IMR-90 (cell line): ENCODE measurements around the gene UBR4. TPM values are rescaled to one million over a fixed set of nuclear protein-coding genes. Genes with fewer than 3 reads are reported as not detected.

Experiments used
- ATAC-seq: fragments of 200-7000 bp; cut with Tn5 transposase; 2 replicates; pipeline ENCODE4 v1.9.1; 2020; ENCODE audit warnings: low read depth, mild to moderate bottlenecking, moderate library complexity
- BruUV-seq: library from RNA; stranded (reverse); fragments of 400-500 nt; replicated peaks from 2 replicates; lab custom pipeline; 2021; lab: Mats Ljungman, UMichigan
- CTCF ChIA-PET: fragments of 300-600 bp; formaldehyde crosslinking; extraction: SDS; loops from one replicate; lab custom pipeline; 2021; ENCODE audit warnings: antibody characterized with exemption; lab: Yijun Ruan, JAX
- POLR2A ChIA-PET: fragments of 300-600 bp; sonication (Branson Sonifier 250); formaldehyde crosslinking; loops from one replicate; lab custom pipeline; 2022; ENCODE audit warnings: antibody characterized with exemption; ENCODE audit not compliant: unreplicated experiment; lab: Charles Lee
- DNase-seq: peaks from one replicate; pipeline ENCODE4 v3.0.0; 2013
- H2AFZ ChIP-seq: replicated peaks from 2 replicates; pipeline ENCODE3; 2013; ENCODE audit warnings: low read length, mild to moderate bottlenecking; ENCODE audit not compliant: poor library complexity
- H2AK5ac ChIP-seq: 2 replicates; pipeline ENCODE4 v1.6.1; 2013; ENCODE audit warnings: low read depth, low read length, inconsistent platforms
- H2AK9ac ChIP-seq: replicated peaks from 2 replicates; pipeline ENCODE3; 2013; ENCODE audit warnings: mild to moderate bottlenecking, low read depth, low read length, moderate library complexity; ENCODE audit not compliant: poor library complexity
- H2BK120ac ChIP-seq: 2 replicates; pipeline ENCODE4 v1.6.1; 2013; ENCODE audit warnings: low read depth, low read length, inconsistent platforms
- H2BK15ac ChIP-seq: 3 replicates; pipeline ENCODE4 v1.6.1; 2013; ENCODE audit warnings: low read depth, low read length, inconsistent platforms
- H2BK20ac ChIP-seq: 2 replicates; pipeline ENCODE4 v1.6.1; 2013; ENCODE audit warnings: low read depth, mild to moderate bottlenecking, inconsistent platforms, low read length, moderate library complexity
- H2BK5ac ChIP-seq: 2 replicates; pipeline ENCODE4 v1.6.1; 2013; ENCODE audit warnings: mild to moderate bottlenecking, low read depth, low read length, inconsistent platforms; ENCODE audit not compliant: poor library complexity, severe bottlenecking
- H3K14ac ChIP-seq: replicated peaks from 2 replicates; pipeline ENCODE4 v1.6.1; 2013; ENCODE audit warnings: low read depth, low read length, inconsistent platforms
- H3K18ac ChIP-seq: 2 replicates; pipeline ENCODE4 v1.6.1; 2013; ENCODE audit warnings: low read depth, low read length, control low read depth
- H3K23ac ChIP-seq: 2 replicates; pipeline ENCODE4 v1.6.1; 2013; ENCODE audit warnings: low read depth, low read length, inconsistent platforms
- H3K27ac ChIP-seq: 2 replicates; pipeline ENCODE4 v1.5.1; 2013; ENCODE audit warnings: mild to moderate bottlenecking, control low read depth, low read length; ENCODE audit not compliant: insufficient read depth
- H3K27me3 ChIP-seq: 2 replicates; pipeline ENCODE4 v1.6.1; 2013; ENCODE audit warnings: low read length; ENCODE audit not compliant: control insufficient read depth, insufficient read depth
- H3K36me3 ChIP-seq: 2 replicates; pipeline ENCODE4 v1.6.1; 2013; ENCODE audit warnings: low read length, mixed read lengths; ENCODE audit not compliant: control insufficient read depth, insufficient read depth
- H3K4ac ChIP-seq: 2 replicates; pipeline ENCODE4 v1.6.1; 2013; ENCODE audit warnings: low read depth, low read length, inconsistent platforms
- H3K4me1 ChIP-seq: 2 replicates; pipeline ENCODE4 v1.6.1; 2013; ENCODE audit warnings: low read length, mixed read lengths; ENCODE audit not compliant: control insufficient read depth, insufficient read depth
- H3K4me2 ChIP-seq: 2 replicates; pipeline ENCODE4 v1.6.1; 2013; ENCODE audit warnings: low read depth, mild to moderate bottlenecking, control low read depth, low read length, moderate library complexity
- H3K4me3 ChIP-seq: 2 replicates; pipeline ENCODE4 v1.5.1; 2013; ENCODE audit warnings: low read depth, mild to moderate bottlenecking, control low read depth, low read length, moderate library complexity; ENCODE audit not compliant: insufficient read depth
- H3K56ac ChIP-seq: 2 replicates; pipeline ENCODE4 v1.6.1; 2013; ENCODE audit warnings: low read length, inconsistent platforms; ENCODE audit not compliant: insufficient read depth; ENCODE audit errors: extremely low read depth
- H3K79me1 ChIP-seq, 2 experiments: 2 replicates each; pipeline ENCODE4 v1.6.1; 2013; ENCODE audit warnings: low read length in 2 of 2, inconsistent platforms in 1 of 2, low read depth in 1 of 2
- H3K9ac ChIP-seq: 2 replicates; pipeline ENCODE4 v1.6.1; 2013; ENCODE audit warnings: low read depth, low read length, control low read depth
- H3K9me1 ChIP-seq: 2 replicates; pipeline ENCODE4 v1.6.1; 2013; ENCODE audit warnings: low read length, inconsistent platforms; ENCODE audit not compliant: insufficient read depth
- H3K9me3 ChIP-seq: 2 replicates; pipeline ENCODE4 v1.6.1; 2013; ENCODE audit warnings: low read length; ENCODE audit not compliant: control insufficient read depth, insufficient read depth
- H4K20me1 ChIP-seq: 2 replicates; pipeline ENCODE4 v1.6.1; 2013; ENCODE audit warnings: low read length, inconsistent platforms; ENCODE audit not compliant: insufficient read depth
- H4K5ac ChIP-seq: 2 replicates; pipeline ENCODE4 v1.6.1; 2013; ENCODE audit warnings: mild to moderate bottlenecking, low read depth, low read length, control low read depth
- H4K8ac ChIP-seq, 2 experiments: 2 replicates each; pipeline ENCODE4 v1.6.1; 2013; ENCODE audit warnings: low read depth in 2 of 2, low read length in 2 of 2, control low read depth in 1 of 2, inconsistent platforms in 1 of 2
- H4K91ac ChIP-seq: 2 replicates; pipeline ENCODE4 v1.6.1; 2013; ENCODE audit warnings: low read depth, low read length, inconsistent platforms; ENCODE audit not compliant: insufficient read depth
- CTCF ChIP-seq: conservative IDR thresholded peaks from 2 replicates; pipeline ENCODE4 v1.5.1; 2012; ENCODE audit warnings: mild to moderate bottlenecking, low read depth, low read length, improper control_type of control experiment
- ELK1 ChIP-seq: fragments of 150-350 bp; IDR thresholded peaks from 2 replicates; pipeline ENCODE4 v1.6.1; 2016; ENCODE audit warnings: low read depth, mild to moderate bottlenecking, low read length, moderate library complexity, borderline replicate concordance
- MXI1 ChIP-seq: IDR thresholded peaks from 2 replicates; pipeline ENCODE4 v1.6.1; 2012; ENCODE audit warnings: low read depth, mild to moderate bottlenecking, low read length, moderate library complexity, borderline replicate concordance
- NFE2L2 ChIP-seq: fragments of 150-350 bp; IDR thresholded peaks from 2 replicates; pipeline ENCODE4 v1.6.1; 2016; ENCODE audit warnings: low read depth, mild to moderate bottlenecking, low read length
- POLR2A ChIP-seq: IDR thresholded peaks from 2 replicates; pipeline ENCODE4 v1.6.1; 2012; ENCODE audit warnings: mild to moderate bottlenecking, low read depth, low read length
- RAD21 ChIP-seq: IDR thresholded peaks from 2 replicates; pipeline ENCODE4 v1.6.1; 2012; ENCODE audit warnings: low read length, improper control_type of control experiment
- USF2 ChIP-seq: fragments of 150-350 bp; IDR thresholded peaks from 2 replicates; pipeline ENCODE4 v1.6.1; 2017; ENCODE audit warnings: mild to moderate bottlenecking, antibody characterized with exemption, low read length, low read depth
- WGBS, 2 experiments: methylation state at CpG; one replicate each; pipeline versions ENCODE4 v1.1.5 to v1.1.7; 2013; ENCODE audit warnings: missing lambda C conversion rate in 2 of 2; ENCODE audit not compliant: insufficient read length in 1 of 2; ENCODE audit errors: extremely low coverage in 2 of 2; 5-methylcytosine and 5-hydroxymethylcytosine counted together
- dilution Hi-C: fragments of 300-500 bp; cut with HindIII; formaldehyde crosslinking; loops from one replicate; pipeline ENCODE4 v1.14.3; 2018; ENCODE audit warnings: low sequenced_read_pairs; ENCODE audit not compliant: unreplicated experiment
- in situ Hi-C: fragments of 300-500 bp; cut with MboI; formaldehyde crosslinking; loops from 3 replicates; pipeline ENCODE4 v1.14.3; 2019; ENCODE audit warnings: low sequenced_read_pairs, inconsistent platforms, mixed read lengths
- intact Hi-C: fragments of 100-400 bp; cut with micrococcal nuclease; formaldehyde crosslinking; loops from 2 replicates; pipeline ENCODE4 v1.10.0; 2022
- polyA plus RNA-seq, 3 experiments: library from polyadenylated mRNA; depleted of rRNA; stranded (reverse); fragments of >200 nt; gene quantifications; 2 replicates each; pipeline ENCODE4 v1.2.3, GENCODE V29; 2012; ENCODE audit warnings: low replicate concordance in 1 of 3
- total RNA-seq: library from RNA; depleted of rRNA; stranded (reverse); fragments of >200 nt; gene quantifications from 2 replicates; pipeline ENCODE4 v1.2.3, GENCODE V29; 2012

Gene UBR4
- total and polyA plus RNA-seq, 2 of the 4 experiments (the other 2 are of a cell fraction), result 87.8 to 121 TPM

GRCh38 chr1:19205403-19205802 is 4.7 kb downstream of the UBR4 start:
- no peak overlapping the region for H3K4ac ChIP-seq
- in situ Hi-C loops (no loop called here), intact Hi-C loops (no loop called here), dilution Hi-C loops (no loop called here)
- H3K79me1 ChIP-seq, result peaks cover 4 to 55% of the 10 kb centered on the region in 2 experiments; a peak in 3 of 4 replicates
- no peak overlapping the region for H3K9ac ChIP-seq
- H3K23ac ChIP-seq, result no peak overlapping the region
- H2BK120ac ChIP-seq, result no peak overlapping the region
- no peak overlapping the region for H2BK5ac ChIP-seq
- H2BK20ac ChIP-seq, result no peak overlapping the region
- ATAC-seq (no peak), DNase-seq (no peak)
- WGBS, 2 experiments, result no CpG with 5 or more reads among the region's 1 CpG
- H3K9me1 ChIP-seq, result peaks cover 17% of the 10 kb centered on the region
- no peak overlapping the region for H3K56ac ChIP-seq
- no peak overlapping the region for H4K5ac ChIP-seq
- H2AK5ac ChIP-seq, result no peak overlapping the region
- POLR2A ChIA-PET, result interaction anchor here (0.6 kb wide), 1 partner anchor 451 kb away, joined by 4 read pairs; no protein-coding TSS in a partner anchor
- H3K4me1 ChIP-seq, result peaks cover 16% of the 10 kb centered on the region
- H4K20me1 ChIP-seq, result peaks cover 93% of the 10 kb centered on the region
- no peak overlapping the region for H3K14ac ChIP-seq
- H3K9me3 ChIP-seq, result no peaks in the 10 kb centered on the region
- no peaks in the 10 kb centered on the region for H3K27me3 ChIP-seq
- H3K36me3 ChIP-seq, result peaks cover 8% of the 10 kb centered on the region
- H4K8ac ChIP-seq, result no peak overlapping the region
- H3K4me2 ChIP-seq, result no peak overlapping the region
- no peak overlapping the region for H3K4me3 ChIP-seq
- no peak for TF ChIP-seq USF2
- TF ChIP-seq MXI1, result no peak
- no peak for TF ChIP-seq POLR2A
- TF ChIP-seq ELK1, result no peak
- no peak for TF ChIP-seq RAD21
- no peak for TF ChIP-seq NFE2L2
- no peak for TF ChIP-seq CTCF
- H2BK15ac ChIP-seq, result no peak overlapping the region
- H4K91ac ChIP-seq, result no peak overlapping the region
- BruUV-seq, result no TSS peak
- H2AK9ac ChIP-seq, result no peak overlapping the region
- CTCF ChIA-PET, result no interaction called here
- H3K27ac ChIP-seq, result no peak overlapping the region
- H2AFZ ChIP-seq, result no peak overlapping the region
- no peak overlapping the region for H3K18ac ChIP-seq
